ENCODE measurements around the gene CTDNEP1. TPM values are rescaled to one million over a fixed set of nuclear protein-coding genes. Genes with fewer than 3 reads are reported as not detected.

CTDNEP1 gene
- total RNA-seq, 1 experiment from 2014 or later, result 132 TPM

GRCh38 chr17:7225711-7226331, 25.7 kb downstream of the CTDNEP1 start:
- ChIA-PET POLR2A (no interaction called here), CTCF (no interaction called here)
- DNase-seq (ENCODE audit: low read depth, low spot score) (no peak), ATAC-seq (0 out of 2 replicates have a peak, but pooled peaks have one; percentile 26)
- in situ Hi-C loops (cut with HindIII; ENCODE audit: low pct_unique_long_range_greater_than_20kb, low sequenced_read_pairs) (no loop called here), intact Hi-C loops (cut with micrococcal nuclease; ENCODE audit: unreplicated experiment) (no loop called here)
- H3K4me1 ChIP-seq (ENCODE audit: control insufficient read depth, insufficient read depth, low read length), result peaks cover 45% of the 10 kb centered on the region
- TF ChIP-seq SIN3A (IDR thresholded peaks at IDR 0.05; ENCODE audit: borderline replicate concordance, insufficient read depth, low read depth, low read length) (no peak), POLR2AphosphoS5 (IDR thresholded peaks at IDR 0.05; ENCODE audit: low read depth, low read length) (no peak), TCF7L2 (IDR thresholded peaks at IDR 0.05; ENCODE audit: low read depth, low read length) (no peak)
- TF ChIP-seq, protein P1, sequence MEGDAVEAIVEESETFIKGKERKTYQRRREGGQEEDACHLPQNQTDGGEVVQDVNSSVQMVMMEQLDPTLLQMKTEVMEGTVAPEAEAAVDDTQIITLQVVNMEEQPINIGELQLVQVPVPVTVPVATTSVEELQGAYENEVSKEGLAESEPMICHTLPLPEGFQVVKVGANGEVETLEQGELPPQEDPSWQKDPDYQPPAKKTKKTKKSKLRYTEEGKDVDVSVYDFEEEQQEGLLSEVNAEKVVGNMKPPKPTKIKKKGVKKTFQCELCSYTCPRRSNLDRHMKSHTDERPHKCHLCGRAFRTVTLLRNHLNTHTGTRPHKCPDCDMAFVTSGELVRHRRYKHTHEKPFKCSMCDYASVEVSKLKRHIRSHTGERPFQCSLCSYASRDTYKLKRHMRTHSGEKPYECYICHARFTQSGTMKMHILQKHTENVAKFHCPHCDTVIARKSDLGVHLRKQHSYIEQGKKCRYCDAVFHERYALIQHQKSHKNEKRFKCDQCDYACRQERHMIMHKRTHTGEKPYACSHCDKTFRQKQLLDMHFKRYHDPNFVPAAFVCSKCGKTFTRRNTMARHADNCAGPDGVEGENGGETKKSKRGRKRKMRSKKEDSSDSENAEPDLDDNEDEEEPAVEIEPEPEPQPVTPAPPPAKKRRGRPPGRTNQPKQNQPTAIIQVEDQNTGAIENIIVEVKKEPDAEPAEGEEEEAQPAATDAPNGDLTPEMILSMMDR (IDR thresholded peaks at IDR 0.05), result no peak
- TF ChIP-seq, protein P2, sequence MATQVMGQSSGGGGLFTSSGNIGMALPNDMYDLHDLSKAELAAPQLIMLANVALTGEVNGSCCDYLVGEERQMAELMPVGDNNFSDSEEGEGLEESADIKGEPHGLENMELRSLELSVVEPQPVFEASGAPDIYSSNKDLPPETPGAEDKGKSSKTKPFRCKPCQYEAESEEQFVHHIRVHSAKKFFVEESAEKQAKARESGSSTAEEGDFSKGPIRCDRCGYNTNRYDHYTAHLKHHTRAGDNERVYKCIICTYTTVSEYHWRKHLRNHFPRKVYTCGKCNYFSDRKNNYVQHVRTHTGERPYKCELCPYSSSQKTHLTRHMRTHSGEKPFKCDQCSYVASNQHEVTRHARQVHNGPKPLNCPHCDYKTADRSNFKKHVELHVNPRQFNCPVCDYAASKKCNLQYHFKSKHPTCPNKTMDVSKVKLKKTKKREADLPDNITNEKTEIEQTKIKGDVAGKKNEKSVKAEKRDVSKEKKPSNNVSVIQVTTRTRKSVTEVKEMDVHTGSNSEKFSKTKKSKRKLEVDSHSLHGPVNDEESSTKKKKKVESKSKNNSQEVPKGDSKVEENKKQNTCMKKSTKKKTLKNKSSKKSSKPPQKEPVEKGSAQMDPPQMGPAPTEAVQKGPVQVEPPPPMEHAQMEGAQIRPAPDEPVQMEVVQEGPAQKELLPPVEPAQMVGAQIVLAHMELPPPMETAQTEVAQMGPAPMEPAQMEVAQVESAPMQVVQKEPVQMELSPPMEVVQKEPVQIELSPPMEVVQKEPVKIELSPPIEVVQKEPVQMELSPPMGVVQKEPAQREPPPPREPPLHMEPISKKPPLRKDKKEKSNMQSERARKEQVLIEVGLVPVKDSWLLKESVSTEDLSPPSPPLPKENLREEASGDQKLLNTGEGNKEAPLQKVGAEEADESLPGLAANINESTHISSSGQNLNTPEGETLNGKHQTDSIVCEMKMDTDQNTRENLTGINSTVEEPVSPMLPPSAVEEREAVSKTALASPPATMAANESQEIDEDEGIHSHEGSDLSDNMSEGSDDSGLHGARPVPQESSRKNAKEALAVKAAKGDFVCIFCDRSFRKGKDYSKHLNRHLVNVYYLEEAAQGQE (IDR thresholded peaks at IDR 0.05; ENCODE audit: insufficient read depth in 1 of 2, low read depth in 2 of 2, low read length in 1 of 2), result no peak
- H3K4me3 ChIP-seq (ENCODE audit: low read depth in 2 of 2, low read length in 2 of 2), result no peak overlapping the region
- no peaks in the 10 kb centered on the region for H3K9me3 ChIP-seq (ENCODE audit: control insufficient read depth, insufficient read depth, low read depth, low read length)
- peak overlapping the region; percentile 75; the same call in 1 of the 2 replicates for H3K27ac ChIP-seq (ENCODE audit: low read length)
- H3K27me3 ChIP-seq (ENCODE audit: control insufficient read depth, insufficient read depth, low read length), result no peaks in the 10 kb centered on the region
- BruUV-seq (replicated peaks), result no TSS peak
- no peaks in the 10 kb centered on the region; the same call in 1 of the 2 replicates for H3K36me3 ChIP-seq (ENCODE audit: control insufficient read depth, insufficient read depth, low read length)

DNA sequence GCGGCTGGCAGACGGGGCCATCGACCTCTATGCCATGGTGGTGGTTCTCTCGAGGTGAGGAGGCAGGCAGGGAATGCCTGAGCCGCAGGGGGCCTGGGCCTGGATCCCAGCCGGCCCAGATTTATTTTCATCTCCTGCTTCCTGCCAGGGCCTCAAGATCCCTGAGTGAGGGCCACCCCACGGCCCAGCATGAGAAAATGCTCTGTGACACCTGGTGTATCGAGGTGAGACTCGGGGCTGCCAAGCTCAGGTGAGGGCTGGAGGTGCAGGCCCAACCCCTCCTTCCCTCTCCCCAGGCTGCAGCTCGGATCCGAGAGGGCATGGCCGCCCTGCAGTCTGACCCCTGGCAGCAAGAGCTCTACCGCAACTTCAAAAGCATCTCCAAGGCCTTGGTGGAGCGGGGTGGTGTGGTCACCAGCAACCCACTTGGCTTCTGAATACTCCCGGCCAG, 26.8 kb downstream of the CTDNEP1 start:
- in situ Hi-C loops (cut with HindIII; ENCODE audit: low pct_unique_long_range_greater_than_20kb, low sequenced_read_pairs) (no loop called here), intact Hi-C loops (cut with micrococcal nuclease; ENCODE audit: unreplicated experiment) (no loop called here)
- no peaks in the 10 kb centered on the region for H3K27me3 ChIP-seq (ENCODE audit: control insufficient read depth, insufficient read depth, low read length)
- H3K27ac ChIP-seq (ENCODE audit: low read length), result peak overlapping the region; percentile 75
- H3K36me3 ChIP-seq (ENCODE audit: control insufficient read depth, insufficient read depth, low read length), result peaks cover 5% of the 10 kb centered on the region; the same call in 1 of the 2 replicates
- no peak overlapping the region for H3K4me3 ChIP-seq (ENCODE audit: low read depth in 2 of 2, low read length in 2 of 2)
- peaks cover 45% of the 10 kb centered on the region for H3K4me1 ChIP-seq (ENCODE audit: control insufficient read depth, insufficient read depth, low read length)
- no peaks in the 10 kb centered on the region for H3K9me3 ChIP-seq (ENCODE audit: control insufficient read depth, insufficient read depth, low read depth, low read length)
- ChIA-PET CTCF (no interaction called here), POLR2A (no interaction called here)
- BruUV-seq (replicated peaks), result no TSS peak
- TF ChIP-seq, protein P2 (IDR thresholded peaks at IDR 0.05; ENCODE audit: insufficient read depth in 1 of 2, low read depth in 2 of 2, low read length in 1 of 2), result no peak
- TF ChIP-seq TCF7L2 (IDR thresholded peaks at IDR 0.05; ENCODE audit: low read depth, low read length) (no peak), POLR2AphosphoS5 (IDR thresholded peaks at IDR 0.05; ENCODE audit: low read depth, low read length) (no peak), SIN3A (IDR thresholded peaks at IDR 0.05; ENCODE audit: borderline replicate concordance, insufficient read depth, low read depth, low read length) (no peak)
- TF ChIP-seq, protein P1 (IDR thresholded peaks at IDR 0.05), result no peak
- ATAC-seq (peak; percentile 2; the same call in 1 of the 2 replicates), DNase-seq (ENCODE audit: low read depth, low spot score) (no peak)
